IMR-90 (cell line): Measurements from ENCODE around the gene GADL1. TPM values are rescaled to one million over a fixed set of nuclear protein-coding genes. Genes with fewer than 3 reads are reported as not detected.

ENCODE experiments used
- ATAC-seq: fragments of 200-7000 bp; cut with Tn5 transposase; 2 replicates; pipeline ENCODE4 v1.9.1; 2020; ENCODE audit warnings: low read depth, mild to moderate bottlenecking, moderate library complexity
- BruUV-seq: library from RNA; stranded (reverse); fragments of 400-500 nt; replicated peaks from 2 replicates; lab custom pipeline; 2021; lab: Mats Ljungman, UMichigan
- CTCF ChIA-PET: fragments of 300-600 bp; formaldehyde crosslinking; extraction: SDS; loops from one replicate; lab custom pipeline; 2021; ENCODE audit warnings: antibody characterized with exemption; lab: Yijun Ruan, JAX
- POLR2A ChIA-PET: fragments of 300-600 bp; sonication (Branson Sonifier 250); formaldehyde crosslinking; loops from one replicate; lab custom pipeline; 2022; ENCODE audit warnings: antibody characterized with exemption; ENCODE audit not compliant: unreplicated experiment; lab: Charles Lee
- DNase-seq: peaks from one replicate; pipeline ENCODE4 v3.0.0; 2013
- H2AFZ ChIP-seq: replicated peaks from 2 replicates; pipeline ENCODE3; 2013; ENCODE audit warnings: low read length, mild to moderate bottlenecking; ENCODE audit not compliant: poor library complexity
- H2AK5ac ChIP-seq: 2 replicates; pipeline ENCODE4 v1.6.1; 2013; ENCODE audit warnings: low read depth, low read length, inconsistent platforms
- H2AK9ac ChIP-seq: replicated peaks from 2 replicates; pipeline ENCODE3; 2013; ENCODE audit warnings: mild to moderate bottlenecking, low read depth, low read length, moderate library complexity; ENCODE audit not compliant: poor library complexity
- H2BK120ac ChIP-seq: 2 replicates; pipeline ENCODE4 v1.6.1; 2013; ENCODE audit warnings: low read depth, low read length, inconsistent platforms
- H2BK15ac ChIP-seq: 3 replicates; pipeline ENCODE4 v1.6.1; 2013; ENCODE audit warnings: low read depth, low read length, inconsistent platforms
- H2BK20ac ChIP-seq: 2 replicates; pipeline ENCODE4 v1.6.1; 2013; ENCODE audit warnings: low read depth, mild to moderate bottlenecking, inconsistent platforms, low read length, moderate library complexity
- H2BK5ac ChIP-seq: 2 replicates; pipeline ENCODE4 v1.6.1; 2013; ENCODE audit warnings: mild to moderate bottlenecking, low read depth, low read length, inconsistent platforms; ENCODE audit not compliant: poor library complexity, severe bottlenecking
- H3K14ac ChIP-seq: replicated peaks from 2 replicates; pipeline ENCODE4 v1.6.1; 2013; ENCODE audit warnings: low read depth, low read length, inconsistent platforms
- H3K18ac ChIP-seq: 2 replicates; pipeline ENCODE4 v1.6.1; 2013; ENCODE audit warnings: low read depth, low read length, control low read depth
- H3K23ac ChIP-seq: 2 replicates; pipeline ENCODE4 v1.6.1; 2013; ENCODE audit warnings: low read depth, low read length, inconsistent platforms
- H3K27ac ChIP-seq: 2 replicates; pipeline ENCODE4 v1.5.1; 2013; ENCODE audit warnings: mild to moderate bottlenecking, control low read depth, low read length; ENCODE audit not compliant: insufficient read depth
- H3K27me3 ChIP-seq: 2 replicates; pipeline ENCODE4 v1.6.1; 2013; ENCODE audit warnings: low read length; ENCODE audit not compliant: control insufficient read depth, insufficient read depth
- H3K36me3 ChIP-seq: 2 replicates; pipeline ENCODE4 v1.6.1; 2013; ENCODE audit warnings: low read length, mixed read lengths; ENCODE audit not compliant: control insufficient read depth, insufficient read depth
- H3K4ac ChIP-seq: 2 replicates; pipeline ENCODE4 v1.6.1; 2013; ENCODE audit warnings: low read depth, low read length, inconsistent platforms
- H3K4me1 ChIP-seq: 2 replicates; pipeline ENCODE4 v1.6.1; 2013; ENCODE audit warnings: low read length, mixed read lengths; ENCODE audit not compliant: control insufficient read depth, insufficient read depth
- H3K4me2 ChIP-seq: 2 replicates; pipeline ENCODE4 v1.6.1; 2013; ENCODE audit warnings: low read depth, mild to moderate bottlenecking, control low read depth, low read length, moderate library complexity
- H3K4me3 ChIP-seq: 2 replicates; pipeline ENCODE4 v1.5.1; 2013; ENCODE audit warnings: low read depth, mild to moderate bottlenecking, control low read depth, low read length, moderate library complexity; ENCODE audit not compliant: insufficient read depth
- H3K56ac ChIP-seq: 2 replicates; pipeline ENCODE4 v1.6.1; 2013; ENCODE audit warnings: low read length, inconsistent platforms; ENCODE audit not compliant: insufficient read depth; ENCODE audit errors: extremely low read depth
- H3K79me1 ChIP-seq, 2 experiments: 2 replicates each; pipeline ENCODE4 v1.6.1; 2013; ENCODE audit warnings: low read length in 2 of 2, inconsistent platforms in 1 of 2, low read depth in 1 of 2
- H3K9ac ChIP-seq: 2 replicates; pipeline ENCODE4 v1.6.1; 2013; ENCODE audit warnings: low read depth, low read length, control low read depth
- H3K9me1 ChIP-seq: 2 replicates; pipeline ENCODE4 v1.6.1; 2013; ENCODE audit warnings: low read length, inconsistent platforms; ENCODE audit not compliant: insufficient read depth
- H3K9me3 ChIP-seq: 2 replicates; pipeline ENCODE4 v1.6.1; 2013; ENCODE audit warnings: low read length; ENCODE audit not compliant: control insufficient read depth, insufficient read depth
- H4K20me1 ChIP-seq: 2 replicates; pipeline ENCODE4 v1.6.1; 2013; ENCODE audit warnings: low read length, inconsistent platforms; ENCODE audit not compliant: insufficient read depth
- H4K5ac ChIP-seq: 2 replicates; pipeline ENCODE4 v1.6.1; 2013; ENCODE audit warnings: mild to moderate bottlenecking, low read depth, low read length, control low read depth
- H4K8ac ChIP-seq, 2 experiments: 2 replicates each; pipeline ENCODE4 v1.6.1; 2013; ENCODE audit warnings: low read depth in 2 of 2, low read length in 2 of 2, control low read depth in 1 of 2, inconsistent platforms in 1 of 2
- H4K91ac ChIP-seq: 2 replicates; pipeline ENCODE4 v1.6.1; 2013; ENCODE audit warnings: low read depth, low read length, inconsistent platforms; ENCODE audit not compliant: insufficient read depth
- BHLHE40 ChIP-seq: fragments of 150-350 bp; IDR thresholded peaks from 2 replicates; pipeline ENCODE4 v1.6.1; 2016; ENCODE audit warnings: mild to moderate bottlenecking, low read depth, low read length
- CEBPB ChIP-seq: IDR thresholded peaks from 2 replicates; pipeline ENCODE4 v1.6.1; 2012; ENCODE audit warnings: low read depth, low read length, improper control_type of control experiment
- CHD1 ChIP-seq: IDR thresholded peaks from 2 replicates; pipeline ENCODE4 v1.6.1; 2012; ENCODE audit warnings: low read depth, low read length, improper control_type of control experiment
- MAFK ChIP-seq: IDR thresholded peaks from 2 replicates; pipeline ENCODE4 v1.6.1; 2012; ENCODE audit warnings: low read depth, low read length, improper control_type of control experiment
- MAZ ChIP-seq: IDR thresholded peaks from 2 replicates; pipeline ENCODE4 v1.6.1; 2012; ENCODE audit warnings: low read depth, mild to moderate bottlenecking, low read length, improper control_type of control experiment, moderate library complexity, borderline replicate concordance
- MXI1 ChIP-seq: IDR thresholded peaks from 2 replicates; pipeline ENCODE4 v1.6.1; 2012; ENCODE audit warnings: low read depth, mild to moderate bottlenecking, low read length, moderate library complexity, borderline replicate concordance
- NFE2L2 ChIP-seq: fragments of 150-350 bp; IDR thresholded peaks from 2 replicates; pipeline ENCODE4 v1.6.1; 2016; ENCODE audit warnings: low read depth, mild to moderate bottlenecking, low read length
- SMC3 ChIP-seq: fragments of 150-350 bp; IDR thresholded peaks from 2 replicates; pipeline ENCODE4 v1.6.1; 2016; ENCODE audit warnings: low read depth, mild to moderate bottlenecking, antibody characterized with exemption, low read length, moderate library complexity
- USF2 ChIP-seq: fragments of 150-350 bp; IDR thresholded peaks from 2 replicates; pipeline ENCODE4 v1.6.1; 2017; ENCODE audit warnings: mild to moderate bottlenecking, antibody characterized with exemption, low read length, low read depth
- WGBS, 2 experiments: methylation state at CpG; one replicate each; pipeline versions ENCODE4 v1.1.5 to v1.1.7; 2013; ENCODE audit warnings: missing lambda C conversion rate in 2 of 2; ENCODE audit not compliant: insufficient read length in 1 of 2; ENCODE audit errors: extremely low coverage in 2 of 2; 5-methylcytosine and 5-hydroxymethylcytosine counted together
- dilution Hi-C: fragments of 300-500 bp; cut with HindIII; formaldehyde crosslinking; loops from one replicate; pipeline ENCODE4 v1.14.3; 2018; ENCODE audit warnings: low sequenced_read_pairs; ENCODE audit not compliant: unreplicated experiment
- in situ Hi-C: fragments of 300-500 bp; cut with MboI; formaldehyde crosslinking; loops from 3 replicates; pipeline ENCODE4 v1.14.3; 2019; ENCODE audit warnings: low sequenced_read_pairs, inconsistent platforms, mixed read lengths
- intact Hi-C: fragments of 100-400 bp; cut with micrococcal nuclease; formaldehyde crosslinking; loops from 2 replicates; pipeline ENCODE4 v1.10.0; 2022
- polyA plus RNA-seq, 3 experiments: library from polyadenylated mRNA; depleted of rRNA; stranded (reverse); fragments of >200 nt; gene quantifications; 2 replicates each; pipeline ENCODE4 v1.2.3, GENCODE V29; 2012; ENCODE audit warnings: low replicate concordance in 1 of 3
- total RNA-seq: library from RNA; depleted of rRNA; stranded (reverse); fragments of >200 nt; gene quantifications from 2 replicates; pipeline ENCODE4 v1.2.3, GENCODE V29; 2012

Gene GADL1
- total and polyA plus RNA-seq, 2 of the 4 experiments (the other 2 are of a cell fraction), result not detected

- in situ Hi-C loops, result no loop called here
Observed at GRCh38 chr3:30729512-30729911, 164.9 kb downstream of the GADL1 start.

More at GRCh38 chr3:30729512-30729911, 164.9 kb downstream of the GADL1 start:
- Histone ChIP-seq H3K9me1 (no peaks in the 10 kb centered on the region), H3K56ac (no peak overlapping the region), H3K4me1 (peaks cover 1% of the 10 kb centered on the region; the same call in 1 of the 2 replicates), H3K9me3 (no peaks in the 10 kb centered on the region), H2BK120ac (no peak overlapping the region), H2BK15ac (no peak overlapping the region), H3K18ac (no peak overlapping the region), H3K14ac (0 out of 2 replicates have a peak overlapping the region, but pooled peaks have one; percentile 8), H2AFZ (no peak overlapping the region), H3K4me2 (no peak overlapping the region), H4K20me1 (no peaks in the 10 kb centered on the region), H2BK20ac (no peak overlapping the region), H2BK5ac (no peak overlapping the region), H2AK9ac (no peak overlapping the region), H3K23ac (no peak overlapping the region), H4K91ac (no peak overlapping the region), H3K9ac (no peak overlapping the region), H3K36me3 (no peaks in the 10 kb centered on the region), H3K79me1 (no peaks in the 10 kb centered on the region), H4K8ac (no peak overlapping the region), H3K27ac (no peak overlapping the region), H4K5ac (no peak overlapping the region), H3K27me3 (no peaks in the 10 kb centered on the region), H2AK5ac (peak overlapping the region; percentile 53; the same call in 1 of the 2 replicates), H3K4me3 (no peak overlapping the region), H3K4ac (no peak overlapping the region)
- no TSS peak for BruUV-seq
- DNase-seq, result no peak
- TF ChIP-seq MXI1 (no peak), SMC3 (no peak), CHD1 (no peak), USF2 (no peak), CEBPB (no peak), MAZ (no peak), BHLHE40 (no peak), MAFK (no peak), NFE2L2 (no peak)
- intact Hi-C loops, result no loop called here
- ChIA-PET CTCF (no interaction called here), POLR2A (no interaction called here)
- ATAC-seq, result no peak
- dilution Hi-C loops, result no loop called here
- WGBS, 2 experiments, result no CpG with 5 or more reads among the region's 2 CpGs
